Dendritic cell treated with granulocyte-macrophage colony-stimulating factor and Interleukin-4, amounts not matched to agents 40 ng/mL and 50 ng/mL, for 4 days (primary cell): ENCODE data around the gene TRHDE.

Experiments used
- H3K27ac Mint-ChIP-seq: one replicate; pipeline ENCODE4 v1.8.0; 2022; ENCODE audit warnings: mild to moderate bottlenecking, mixed read lengths
- H3K27me3 Mint-ChIP-seq: one replicate; pipeline ENCODE4 v1.8.0; 2022; ENCODE audit warnings: mild to moderate bottlenecking, mixed read lengths
- H3K36me3 Mint-ChIP-seq: one replicate; pipeline ENCODE4 v1.8.0; 2022; ENCODE audit warnings: low read depth, mixed read lengths
- H3K4me1 Mint-ChIP-seq: one replicate; pipeline ENCODE4 v1.8.0; 2022; ENCODE audit warnings: low read depth, mixed read lengths
- H3K4me3 Mint-ChIP-seq: one replicate; pipeline ENCODE4 v1.8.0; 2022; ENCODE audit warnings: mild to moderate bottlenecking, moderate library complexity, mixed read lengths
- H3K9me3 Mint-ChIP-seq: one replicate; pipeline ENCODE4 v1.8.0; 2022; ENCODE audit warnings: mixed read lengths
- intact Hi-C: fragments of 100-400 bp; cut with micrococcal nuclease; formaldehyde crosslinking; loops from one replicate; pipeline ENCODE4 v1.15.0; 2022

Gene TRHDE

DNA sequence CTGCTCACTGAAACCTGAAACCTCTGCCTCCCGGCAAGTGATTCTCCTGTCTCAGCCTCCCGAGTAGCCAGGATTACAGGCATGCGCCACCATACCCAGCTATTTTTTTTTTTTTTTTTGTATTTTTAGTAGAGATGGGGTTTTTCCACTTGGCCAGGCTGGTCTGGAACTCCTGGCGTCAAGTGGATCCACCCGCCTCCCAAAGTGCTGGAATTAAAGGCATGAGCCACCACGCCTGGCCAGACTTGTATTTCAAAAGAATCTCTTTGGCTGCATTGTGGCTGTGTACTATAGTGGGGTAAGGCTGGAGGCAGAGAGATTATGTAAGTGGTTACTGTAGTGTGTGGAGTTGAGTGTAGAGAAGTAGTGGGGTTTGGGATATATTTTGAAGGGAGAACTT is 35.1 kb downstream of the TRHDE start:
- Mint-ChIP-seq H3K4me3 (no peak overlapping the region), H3K36me3 (no peaks in the 10 kb centered on the region), H3K27ac (no peak overlapping the region), H3K9me3 (no peaks in the 10 kb centered on the region), H3K4me1 (no peaks in the 10 kb centered on the region), H3K27me3 (peaks cover 2% of the 10 kb centered on the region)
- intact Hi-C loops, result no loop called here

DNA sequence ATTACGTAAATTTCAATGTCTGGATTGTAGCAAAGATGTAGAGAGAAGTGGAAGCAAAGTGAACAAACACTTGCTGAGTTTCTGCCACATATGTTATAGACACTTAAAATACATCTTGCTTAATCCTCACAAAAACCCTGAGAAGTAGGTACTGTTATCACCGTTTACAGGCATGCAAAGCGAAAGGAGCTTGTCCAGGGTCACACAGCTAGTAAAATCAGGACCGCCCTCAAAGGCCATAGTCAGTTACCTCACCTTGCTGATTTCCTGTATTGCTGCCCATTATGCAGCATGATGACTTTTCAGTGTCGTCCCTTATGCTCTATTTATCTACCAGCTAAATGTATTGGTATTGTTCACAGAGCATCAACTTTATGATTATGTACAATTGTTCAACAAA is 39.8 kb downstream of the TRHDE start:
- Mint-ChIP-seq H3K36me3 (no peaks in the 10 kb centered on the region), H3K27ac (no peak overlapping the region), H3K27me3 (peaks cover 2% of the 10 kb centered on the region), H3K4me3 (no peak overlapping the region), H3K9me3 (no peaks in the 10 kb centered on the region), H3K4me1 (no peaks in the 10 kb centered on the region)
- intact Hi-C loops, result no loop called here

DNA sequence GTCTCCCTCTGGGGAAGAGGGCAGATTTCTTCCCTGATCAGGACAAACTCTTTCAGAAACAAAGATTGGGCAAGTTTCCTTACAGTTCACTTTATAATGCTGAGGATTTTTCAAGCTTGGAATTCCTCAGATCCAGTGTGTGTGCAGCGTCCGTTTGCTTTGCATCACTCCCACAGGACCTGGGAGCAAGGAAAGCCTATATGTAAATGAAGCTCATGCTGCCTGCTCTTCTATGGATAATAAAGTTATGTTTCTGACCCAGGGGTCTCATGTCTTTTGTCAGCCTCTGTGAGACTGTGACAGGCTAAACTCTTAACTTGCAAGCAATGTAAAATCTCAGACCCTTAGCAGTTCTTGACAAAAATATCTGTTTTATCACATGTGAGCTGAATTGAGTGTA is 41.6 kb downstream of the TRHDE start:
- H3K27me3 Mint-ChIP-seq, result no peaks in the 10 kb centered on the region
- no peak overlapping the region for H3K27ac Mint-ChIP-seq
- intact Hi-C loops, result no loop called here
- no peaks in the 10 kb centered on the region for H3K4me1 Mint-ChIP-seq
- no peaks in the 10 kb centered on the region for H3K36me3 Mint-ChIP-seq
- no peaks in the 10 kb centered on the region for H3K9me3 Mint-ChIP-seq
- no peak overlapping the region for H3K4me3 Mint-ChIP-seq

DNA sequence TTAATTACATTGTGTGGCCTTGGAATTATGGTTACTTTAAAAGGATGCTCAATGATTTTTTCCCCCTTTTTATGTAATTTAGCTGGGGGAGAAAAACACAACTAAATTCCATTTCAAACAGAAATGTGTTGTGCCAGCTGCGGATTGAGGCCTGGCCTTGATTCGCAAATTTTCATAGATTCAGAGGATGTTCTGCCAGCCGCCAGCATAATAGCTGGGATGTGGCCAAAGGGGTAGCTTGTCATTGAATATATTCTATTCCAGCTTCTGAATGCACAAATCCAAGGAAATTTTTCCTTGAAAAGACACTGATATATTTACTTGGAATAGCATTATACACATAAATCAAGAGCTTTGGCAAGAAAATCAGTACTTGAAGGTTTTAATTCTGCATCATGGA is 43.7 kb downstream of the TRHDE start:
- Mint-ChIP-seq H3K36me3 (no peaks in the 10 kb centered on the region), H3K27me3 (no peaks in the 10 kb centered on the region), H3K27ac (no peak overlapping the region), H3K4me1 (no peaks in the 10 kb centered on the region), H3K9me3 (no peaks in the 10 kb centered on the region), H3K4me3 (no peak overlapping the region)
- intact Hi-C loops, result no loop called here

DNA sequence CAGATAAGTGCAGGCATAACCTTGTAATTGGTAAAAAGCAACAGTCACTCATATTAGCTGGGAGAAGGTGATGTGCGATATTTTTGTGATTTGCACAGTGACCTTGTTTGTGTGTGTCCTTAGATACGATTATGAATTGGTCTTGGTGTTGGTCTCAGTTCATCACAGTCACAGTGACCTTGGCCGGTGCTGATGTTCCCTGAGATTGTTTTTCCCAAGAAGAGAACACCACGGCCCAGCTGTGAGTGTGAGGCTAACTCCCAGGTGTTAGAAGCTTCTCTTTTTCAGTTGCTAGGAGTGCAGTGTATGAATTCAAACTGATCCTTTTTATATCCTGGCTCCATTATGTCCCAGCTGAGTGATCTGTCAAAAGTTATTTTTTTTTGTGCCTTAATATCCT is 46.2 kb downstream of the TRHDE start:
- Mint-ChIP-seq H3K36me3 (no peaks in the 10 kb centered on the region), H3K27ac (no peak overlapping the region)

DNA sequence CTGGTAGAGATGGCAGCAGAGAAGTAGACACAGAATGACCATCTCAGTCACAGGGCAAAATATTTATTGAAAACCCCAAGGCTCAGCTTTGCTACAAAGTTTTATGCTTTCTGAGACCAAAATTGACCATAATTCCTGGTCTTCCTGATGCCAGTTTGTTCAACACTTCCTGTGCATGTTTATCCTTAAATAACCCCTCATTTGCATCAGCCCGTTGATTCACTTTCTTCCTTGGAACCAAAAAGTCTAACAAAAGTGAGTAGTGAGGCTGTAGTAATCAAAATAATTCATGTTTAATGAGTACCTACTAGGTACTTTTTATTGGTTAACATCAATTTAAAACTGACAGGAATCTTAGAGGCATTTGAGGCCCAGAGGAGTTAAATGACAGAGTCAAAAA is 51.7 kb downstream of the TRHDE start:
- intact Hi-C loops, result no loop called here
- H3K4me1 Mint-ChIP-seq, result no peaks in the 10 kb centered on the region
- no peak overlapping the region for H3K4me3 Mint-ChIP-seq
- no peak overlapping the region for H3K27ac Mint-ChIP-seq
- H3K36me3 Mint-ChIP-seq, result no peaks in the 10 kb centered on the region
- H3K27me3 Mint-ChIP-seq, result peaks cover 1% of the 10 kb centered on the region
- no peaks in the 10 kb centered on the region for H3K9me3 Mint-ChIP-seq

More for the DNA sequence above, 46.2 kb downstream of the TRHDE start:
- intact Hi-C loops, result no loop called here
- H3K9me3 Mint-ChIP-seq, result no peaks in the 10 kb centered on the region
- H3K4me3 Mint-ChIP-seq, result no peak overlapping the region
- H3K4me1 Mint-ChIP-seq, result no peaks in the 10 kb centered on the region
- H3K27me3 Mint-ChIP-seq, result no peaks in the 10 kb centered on the region

DNA sequence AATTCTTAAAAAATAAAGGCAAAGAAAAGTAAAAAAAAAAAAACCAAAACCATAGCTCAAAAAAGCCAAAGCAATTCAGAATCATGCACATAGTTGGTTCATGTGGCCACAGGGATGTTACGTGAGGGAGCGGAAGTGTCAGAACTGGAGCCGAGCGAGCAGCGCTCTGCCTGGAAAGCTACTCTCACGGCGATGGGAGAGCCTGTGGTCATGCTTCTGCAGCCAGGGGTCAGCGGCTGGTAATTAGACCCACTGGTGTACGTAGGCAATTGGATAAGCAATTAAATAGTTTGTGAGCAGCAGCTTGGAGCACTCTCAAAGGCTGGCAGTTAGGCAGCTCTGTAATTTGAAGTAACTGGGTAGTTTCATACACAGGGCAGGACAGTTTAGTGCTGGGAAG is 58.1 kb downstream of the TRHDE start:
- peaks cover 1% of the 10 kb centered on the region for H3K27me3 Mint-ChIP-seq
- no peaks in the 10 kb centered on the region for H3K36me3 Mint-ChIP-seq
- intact Hi-C loops, result no loop called here
- H3K9me3 Mint-ChIP-seq, result no peaks in the 10 kb centered on the region
- no peak overlapping the region for H3K4me3 Mint-ChIP-seq
- no peak overlapping the region for H3K27ac Mint-ChIP-seq
- no peaks in the 10 kb centered on the region for H3K4me1 Mint-ChIP-seq

DNA sequence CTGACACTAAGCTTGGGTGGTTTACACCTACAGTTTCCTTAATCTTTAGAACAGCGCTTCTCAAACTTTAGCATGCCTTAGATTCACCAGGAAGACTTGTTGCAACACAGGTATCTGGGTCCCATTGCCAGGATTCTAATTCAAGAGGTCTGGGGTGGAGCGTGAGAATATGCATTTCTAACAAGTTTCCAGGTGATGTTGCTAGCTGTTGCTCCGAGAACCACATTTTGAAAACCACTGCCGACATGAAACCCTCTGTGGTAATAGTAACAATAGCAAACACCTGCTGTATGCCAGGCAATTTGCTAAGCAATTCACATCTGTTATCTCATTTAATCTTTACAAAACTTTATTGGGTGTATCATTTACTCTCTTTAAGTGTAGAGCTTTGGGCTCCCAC is 58.6 kb downstream of the TRHDE start:
- Mint-ChIP-seq H3K4me3 (no peak overlapping the region), H3K27me3 (peaks cover 1% of the 10 kb centered on the region), H3K4me1 (no peaks in the 10 kb centered on the region), H3K36me3 (no peaks in the 10 kb centered on the region), H3K9me3 (no peaks in the 10 kb centered on the region), H3K27ac (no peak overlapping the region)
- intact Hi-C loops, result no loop called here

DNA sequence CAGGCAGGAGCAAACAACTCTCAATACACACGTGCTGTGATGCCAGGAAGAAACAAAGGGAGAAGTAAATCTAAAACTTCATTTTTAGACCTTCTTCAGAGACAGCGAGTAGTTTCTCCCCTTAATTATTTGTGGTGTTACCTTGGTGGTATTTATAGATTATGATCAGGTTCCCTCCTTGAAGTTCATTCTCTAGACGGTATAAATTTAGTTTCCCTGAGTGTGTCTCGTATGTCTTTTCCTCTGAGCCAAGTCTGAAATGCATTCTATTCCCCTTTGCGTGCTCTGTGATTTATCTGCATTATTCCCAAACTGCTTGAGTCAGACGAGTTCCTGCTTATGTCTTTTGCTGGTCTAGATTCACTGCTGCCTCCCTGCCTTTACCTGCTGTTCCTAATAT is 65.2 kb downstream of the TRHDE start:
- Mint-ChIP-seq H3K4me1 (no peaks in the 10 kb centered on the region), H3K27ac (no peak overlapping the region), H3K27me3 (no peaks in the 10 kb centered on the region), H3K36me3 (no peaks in the 10 kb centered on the region), H3K4me3 (no peak overlapping the region), H3K9me3 (no peaks in the 10 kb centered on the region)
- intact Hi-C loops, result no loop called here

DNA sequence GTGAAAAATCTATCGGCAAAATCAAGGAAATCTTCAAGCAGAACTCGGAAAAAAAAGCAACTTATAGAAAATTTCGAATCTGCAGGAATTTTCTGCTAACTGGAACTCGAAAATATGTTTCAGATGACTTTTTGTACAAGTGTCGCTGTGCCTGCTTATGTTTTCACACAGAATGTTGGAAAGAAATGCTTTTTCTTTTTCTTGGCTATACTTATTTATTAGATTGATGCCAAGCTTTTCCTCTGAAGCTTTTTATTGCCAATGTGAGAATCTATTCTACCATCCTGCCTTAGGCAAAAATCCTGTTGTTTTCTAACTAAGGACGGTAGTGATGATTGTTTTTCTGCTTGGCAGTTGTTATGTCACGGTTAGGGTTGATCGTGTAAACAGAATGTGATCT is 65.8 kb downstream of the TRHDE start:
- H3K36me3 Mint-ChIP-seq, result no peaks in the 10 kb centered on the region
- H3K4me1 Mint-ChIP-seq, result no peaks in the 10 kb centered on the region
- no peak overlapping the region for H3K27ac Mint-ChIP-seq
- no peaks in the 10 kb centered on the region for H3K9me3 Mint-ChIP-seq
- no peak overlapping the region for H3K4me3 Mint-ChIP-seq
- no peaks in the 10 kb centered on the region for H3K27me3 Mint-ChIP-seq
- intact Hi-C loops, result no loop called here

DNA sequence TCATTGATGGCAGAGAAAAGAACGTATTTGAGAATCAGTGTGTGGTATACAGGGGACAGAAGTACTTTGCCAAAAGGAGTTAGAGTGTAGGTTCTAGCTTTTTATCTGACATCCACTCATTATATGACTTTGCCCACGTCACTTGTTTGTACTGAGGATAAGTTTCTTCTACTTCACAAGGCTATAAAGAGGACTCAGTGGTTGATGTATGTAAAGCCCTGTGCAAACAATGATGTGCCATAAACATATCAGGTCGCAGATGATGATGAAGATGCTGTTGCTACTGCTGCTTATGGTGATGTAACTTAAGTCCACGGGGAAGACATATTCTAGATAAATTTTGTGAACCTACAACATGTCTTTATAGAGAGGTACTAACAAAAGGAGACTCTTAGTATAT is 66.3 kb downstream of the TRHDE start:
- Mint-ChIP-seq H3K4me3 (no peak overlapping the region), H3K4me1 (no peaks in the 10 kb centered on the region), H3K27me3 (no peaks in the 10 kb centered on the region), H3K9me3 (no peaks in the 10 kb centered on the region), H3K36me3 (no peaks in the 10 kb centered on the region), H3K27ac (no peak overlapping the region)
- intact Hi-C loops, result no loop called here

DNA sequence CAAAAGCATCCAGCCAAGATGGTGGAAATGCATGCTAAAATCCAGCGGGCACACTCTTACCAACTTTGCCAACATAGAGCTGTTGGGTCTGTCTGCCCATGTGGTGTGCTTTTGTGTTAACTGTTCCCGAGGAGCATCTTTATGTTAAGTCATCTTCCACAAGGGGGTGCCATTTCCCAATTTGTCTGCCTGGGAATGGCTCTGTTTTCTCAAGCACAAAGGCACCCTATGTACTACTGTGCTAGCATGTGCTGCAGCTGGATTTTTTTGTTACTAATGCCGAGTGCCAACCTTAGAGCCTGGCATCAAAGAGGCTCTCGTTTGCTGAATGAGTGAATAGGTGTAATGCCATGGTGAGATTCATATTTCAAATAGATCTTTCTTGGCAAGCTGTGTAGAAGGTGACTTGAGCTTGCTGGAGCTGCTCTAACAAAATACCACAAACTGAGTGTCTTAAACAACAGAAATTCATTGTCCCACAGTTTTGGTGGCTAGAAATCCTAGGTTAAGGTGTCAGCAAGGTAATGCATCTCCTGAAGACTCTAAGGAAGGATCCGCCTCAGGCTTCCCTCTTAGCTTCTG is 74.3 kb downstream of the TRHDE start:
- intact Hi-C loops, result no loop called here
- no peaks in the 10 kb centered on the region for H3K36me3 Mint-ChIP-seq

DNA sequence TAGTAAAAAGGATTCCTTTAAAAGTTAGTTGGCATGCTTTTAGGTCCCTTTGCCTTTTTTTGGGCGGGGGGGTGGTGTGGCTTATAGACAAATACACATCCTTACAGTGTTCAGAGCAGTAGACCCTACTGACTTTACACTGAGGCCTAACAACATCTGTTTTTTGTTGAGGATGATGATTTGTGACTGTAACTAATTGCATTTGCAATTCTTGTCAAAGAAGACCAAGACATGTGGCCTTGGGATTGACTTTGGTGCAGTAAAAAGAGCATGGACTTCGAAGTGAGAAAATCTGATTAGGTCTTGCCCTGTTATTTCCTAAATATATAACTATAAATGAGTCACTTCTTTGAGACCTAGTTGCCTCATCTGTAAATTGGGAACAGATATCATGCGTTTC is 77.3 kb downstream of the TRHDE start:
- Mint-ChIP-seq H3K27me3 (no peaks in the 10 kb centered on the region), H3K9me3 (no peaks in the 10 kb centered on the region), H3K4me1 (no peaks in the 10 kb centered on the region), H3K27ac (no peak overlapping the region), H3K36me3 (no peaks in the 10 kb centered on the region), H3K4me3 (no peak overlapping the region)
- intact Hi-C loops, result no loop called here

More for the DNA sequence above, 74.3 kb downstream of the TRHDE start:
- Mint-ChIP-seq H3K4me1 (no peaks in the 10 kb centered on the region), H3K27ac (no peak overlapping the region), H3K9me3 (no peaks in the 10 kb centered on the region), H3K27me3 (no peaks in the 10 kb centered on the region), H3K4me3 (no peak overlapping the region)

DNA sequence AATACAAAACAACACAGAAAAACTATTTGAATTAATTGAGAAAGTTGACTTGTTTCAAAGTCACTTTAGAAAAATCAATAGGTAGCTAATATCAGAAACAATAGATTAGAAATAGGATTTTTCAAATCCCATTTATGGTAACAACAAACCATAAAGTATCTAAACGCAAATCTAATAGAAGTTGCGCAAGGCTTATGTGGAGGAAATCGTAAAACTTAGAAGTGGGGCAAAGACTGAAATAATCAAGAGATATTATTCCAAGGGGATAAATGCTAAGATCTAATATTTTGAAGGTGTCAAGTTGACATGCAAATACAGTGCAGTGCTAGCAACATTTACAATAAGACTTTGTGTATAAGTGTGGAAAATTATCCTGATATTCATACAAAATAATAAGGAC is 87.2 kb downstream of the TRHDE start:
- Mint-ChIP-seq H3K27ac (no peak overlapping the region), H3K4me1 (no peaks in the 10 kb centered on the region), H3K4me3 (no peak overlapping the region), H3K36me3 (no peaks in the 10 kb centered on the region), H3K27me3 (no peaks in the 10 kb centered on the region), H3K9me3 (peaks cover 11% of the 10 kb centered on the region)
- intact Hi-C loops, result no loop called here

DNA sequence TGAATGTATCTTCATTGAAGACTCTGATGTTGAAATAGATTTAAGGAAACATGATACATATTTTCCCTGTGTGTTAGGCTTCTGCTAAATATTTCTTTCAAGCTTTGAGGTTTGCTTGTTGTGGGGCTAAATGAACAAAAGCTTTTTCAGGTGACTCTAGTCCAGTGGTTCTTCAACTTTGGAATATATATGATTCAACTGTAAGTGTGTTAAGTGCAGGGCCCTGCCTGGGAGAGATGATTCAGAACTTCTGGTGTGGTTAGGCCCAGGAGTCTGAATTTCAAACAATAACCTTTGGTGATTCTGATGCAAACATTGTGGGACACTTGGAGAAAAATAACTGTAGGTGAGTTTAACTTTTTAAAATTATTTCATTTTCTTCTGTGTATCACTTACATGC is 93.0 kb downstream of the TRHDE start:
- Mint-ChIP-seq H3K36me3 (no peaks in the 10 kb centered on the region), H3K4me3 (no peak overlapping the region), H3K4me1 (no peaks in the 10 kb centered on the region), H3K27ac (no peak overlapping the region), H3K27me3 (no peaks in the 10 kb centered on the region), H3K9me3 (no peaks in the 10 kb centered on the region)
- intact Hi-C loops, result no loop called here
